HG03442 (cell line): ENCODE results near the gene CDH13.

Experiments
- ATAC-seq: cut with Tn5 transposase; IDR thresholded peaks from one replicate; pipeline ENCODE4 v1.9.1; 2021; ENCODE audit warnings: mild to moderate bottlenecking, moderate library complexity; ENCODE audit not compliant: unreplicated experiment

CDH13 gene

GRCh38 chr16:83137894-83138293, 511.1 kb downstream of the CDH13 start:
- no peak for ATAC-seq

DNA sequence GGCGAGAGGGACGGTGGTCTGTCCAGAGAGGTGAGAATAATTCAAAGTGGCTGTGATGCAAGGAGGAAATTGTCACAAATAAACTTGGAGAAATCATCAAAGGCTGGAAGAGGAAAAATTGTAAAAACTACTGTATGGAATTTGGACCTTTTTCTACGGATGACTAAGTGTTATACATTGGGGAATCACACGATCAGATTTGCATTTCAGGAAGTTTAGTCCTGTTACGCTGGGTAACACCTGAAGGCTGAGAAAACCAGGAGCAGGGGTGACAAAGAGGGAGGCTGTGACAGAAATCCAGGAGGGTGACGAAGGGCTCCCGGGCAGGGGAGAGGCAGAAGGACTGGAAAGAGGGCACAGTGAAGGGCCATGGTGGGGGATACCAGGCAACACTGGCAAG, 511.7 kb downstream of the CDH13 start:
- ATAC-seq = no peak

DNA sequence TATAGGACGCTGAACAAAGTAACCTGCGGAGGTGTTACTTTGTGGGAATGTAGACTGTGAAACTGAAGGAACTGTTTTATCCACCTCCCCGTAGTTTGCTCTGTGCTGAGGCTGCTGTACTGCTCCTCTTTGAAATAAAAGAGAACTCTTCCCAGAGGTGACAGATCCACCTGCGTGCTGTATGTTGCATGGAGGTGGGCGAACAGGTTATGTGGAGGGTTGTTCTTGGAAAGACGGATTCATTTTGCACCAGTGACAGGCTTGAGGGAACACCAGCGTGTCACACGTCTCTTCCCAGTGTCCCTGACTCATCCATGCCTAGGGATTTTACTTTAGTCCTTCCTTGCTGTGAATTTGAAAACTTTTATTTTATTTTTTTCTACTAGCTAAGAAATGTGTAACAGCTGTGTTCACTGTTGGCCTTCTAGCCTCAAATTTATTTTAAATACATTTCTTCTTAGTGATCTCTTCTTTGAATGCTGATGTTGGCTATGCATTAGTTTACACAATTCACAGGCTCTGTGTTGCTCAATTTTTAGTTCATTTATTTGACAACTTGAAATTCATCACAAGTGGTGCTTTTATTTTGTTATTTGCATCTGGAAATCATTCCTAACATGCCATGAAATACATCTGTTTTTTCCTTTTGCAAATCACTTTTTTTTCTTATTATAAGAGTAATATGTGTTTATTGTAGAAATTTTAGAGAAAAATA, 512.4 kb downstream of the CDH13 start:
- ATAC-seq = no peak

GRCh38 chr16:83143788-83144187, 517.0 kb downstream of the CDH13 start:
- ATAC-seq = no peak

- no peak for ATAC-seq
Measured at GRCh38 chr16:83145297-83145696, 518.5 kb downstream of the CDH13 start.

GRCh38 chr16:83147244-83147643, 520.5 kb downstream of the CDH13 start:
- ATAC-seq = no peak

GRCh38 chr16:83158320-83158957, 531.7 kb downstream of the CDH13 start:
- no peak for ATAC-seq

DNA sequence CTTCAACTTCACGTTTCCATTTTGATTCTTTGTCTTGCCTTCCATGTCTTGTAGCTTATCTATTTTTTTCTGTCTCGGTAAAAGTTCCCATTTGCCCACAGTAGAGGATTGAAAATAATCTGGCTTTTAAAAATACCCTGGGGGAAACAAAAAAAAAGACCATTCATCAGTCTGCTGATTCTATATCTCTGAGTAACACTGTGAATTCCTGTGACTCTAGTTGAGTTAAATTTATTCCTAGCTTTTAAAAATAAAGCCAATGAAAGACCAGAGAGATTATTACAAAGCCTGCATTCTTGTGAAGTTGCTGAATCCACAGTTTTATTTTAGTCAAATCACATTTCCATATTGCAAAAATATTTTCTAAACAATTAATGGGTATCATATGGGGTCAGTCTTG, 532.3 kb downstream of the CDH13 start:
- ATAC-seq = no peak

DNA sequence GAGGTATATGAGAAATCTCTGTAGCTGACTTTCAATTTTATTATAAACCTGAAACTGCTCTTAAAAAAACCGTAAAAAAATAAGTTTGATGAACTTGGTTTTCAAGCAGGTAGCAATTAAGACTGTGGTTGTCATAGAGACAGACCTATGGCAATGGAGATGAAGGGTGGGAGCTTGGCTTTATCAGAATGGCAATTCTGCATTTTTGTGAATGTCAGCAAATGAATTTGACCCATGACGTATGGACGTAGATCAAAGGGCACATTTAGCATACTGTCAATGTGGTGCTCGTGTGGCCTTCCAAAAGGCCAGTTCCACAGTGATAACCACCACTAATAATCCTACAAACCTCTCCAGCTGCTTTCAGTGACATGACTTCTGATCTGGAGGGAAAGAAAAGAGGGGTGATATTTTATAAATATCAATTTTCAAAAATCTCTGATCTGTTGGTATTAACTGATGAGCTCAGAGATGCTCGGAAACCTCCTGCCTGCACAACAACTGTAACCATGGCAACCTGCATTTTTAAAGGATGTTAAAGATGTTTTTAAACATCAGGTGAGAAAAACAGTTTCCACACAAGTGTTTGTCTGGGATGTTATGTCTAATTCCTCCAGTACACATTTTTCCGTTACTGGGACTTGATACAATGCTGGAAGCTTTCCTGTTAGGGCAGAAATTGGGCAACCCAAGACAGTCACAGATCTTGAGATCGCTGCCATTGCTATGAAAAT, 533.7 kb downstream of the CDH13 start:
- ATAC-seq = no peak

- ATAC-seq = no peak
Measured at GRCh38 chr16:83162791-83163190, 536.0 kb downstream of the CDH13 start.

- no peak for ATAC-seq
Measured at GRCh38 chr16:83164816-83165215, 538.0 kb downstream of the CDH13 start.

- ATAC-seq = no peak
Measured at GRCh38 chr16:83171396-83171795, 544.6 kb downstream of the CDH13 start.

- ATAC-seq = no peak
Measured at GRCh38 chr16:83174671-83175070, 547.9 kb downstream of the CDH13 start.

- ATAC-seq = no peak
Measured at GRCh38 chr16:83176802-83177201, 550.0 kb downstream of the CDH13 start.

- ATAC-seq = no peak
Measured at GRCh38 chr16:83185902-83186301, 559.1 kb downstream of the CDH13 start.

- ATAC-seq = no peak
Measured at GRCh38 chr16:83187405-83187804, 560.6 kb downstream of the CDH13 start.

GRCh38 chr16:83196796-83197195, 570.0 kb downstream of the CDH13 start:
- ATAC-seq = no peak

GRCh38 chr16:83197450-83197849, 570.7 kb downstream of the CDH13 start:
- ATAC-seq = no peak

DNA sequence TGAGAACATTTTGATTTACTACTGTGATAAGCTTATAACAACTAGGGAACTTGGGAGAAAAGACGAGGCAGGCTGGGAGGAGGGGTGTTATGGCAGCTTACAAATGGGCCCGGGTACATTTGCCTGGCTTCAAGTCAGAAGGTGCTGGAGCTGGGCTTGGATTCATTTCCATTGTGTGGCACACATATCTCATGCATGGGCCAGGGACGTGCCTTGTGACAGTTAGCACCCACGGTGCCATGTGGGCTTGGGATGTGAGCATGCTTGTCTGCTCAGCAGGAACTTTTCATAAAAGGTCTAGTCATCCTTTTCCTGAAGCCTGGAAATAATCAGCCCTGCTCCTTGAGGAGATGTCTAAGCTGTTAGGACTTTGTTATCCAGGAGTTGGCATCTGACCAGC, 572.2 kb downstream of the CDH13 start:
- ATAC-seq = no peak

DNA sequence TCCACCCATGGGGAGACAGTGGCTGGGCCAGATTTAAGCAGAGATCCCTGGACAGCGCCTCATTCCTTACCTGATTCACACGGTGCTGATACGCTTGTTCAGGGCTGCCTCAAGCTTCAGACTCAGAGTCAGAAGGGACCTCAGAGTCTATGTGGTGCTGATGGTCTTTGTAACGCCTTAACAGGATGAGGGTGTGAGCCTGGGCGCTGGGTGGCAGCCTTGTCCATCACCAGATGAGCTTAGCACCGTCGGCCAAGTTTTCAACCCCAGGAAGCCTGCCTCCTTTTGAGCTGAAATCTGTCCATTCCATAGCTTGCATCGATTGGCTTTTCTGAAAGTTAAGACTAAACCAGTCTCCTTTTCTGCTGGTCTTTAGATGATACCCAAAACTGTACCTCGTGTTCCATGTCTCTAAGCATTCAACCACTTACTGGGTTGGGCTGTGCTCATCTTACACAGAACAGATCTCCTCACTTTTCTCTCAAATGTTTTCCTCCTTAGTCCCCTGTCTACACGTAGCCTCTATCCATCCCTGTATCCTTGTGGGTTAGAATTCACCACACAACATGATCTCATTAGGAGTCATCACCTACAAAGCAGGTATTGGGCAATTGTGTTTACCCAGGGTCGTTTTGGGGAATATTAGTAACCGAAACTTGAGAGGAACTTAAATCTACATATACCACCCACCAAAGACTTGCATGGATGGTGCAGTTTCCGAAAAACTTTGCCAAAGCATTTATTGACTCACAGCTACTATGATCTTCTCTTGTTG, 573.4 kb downstream of the CDH13 start:
- no peak for ATAC-seq

GRCh38 chr16:83201748-83202147, 575.0 kb downstream of the CDH13 start:
- no peak for ATAC-seq
